Upper lobe of right lung (tissue), 1 donor: ENCODE results near the gene SLFNL1. TPM values are rescaled to one million over a fixed set of nuclear protein-coding genes. Genes with fewer than 3 reads are reported as not detected.

Experiments
- ATAC-seq: fragments of 200-7000 bp; cut with Tn5 transposase; one replicate; pipeline ENCODE4 v1.9.1; 2020; ENCODE audit warnings: mild to moderate bottlenecking, moderate library complexity
- DNase-seq: peaks from one replicate; pipeline ENCODE4 v3.0.0-alpha.2; 2020
- H3K27ac ChIP-seq: fragments of 200-600 bp; one replicate; pipeline ENCODE4 v1.8.0; 2022
- H3K27me3 ChIP-seq: fragments of 200-600 bp; one replicate; pipeline ENCODE4 v1.8.0; 2022; ENCODE audit warnings: mild to moderate bottlenecking
- H3K36me3 ChIP-seq: fragments of 200-600 bp; one replicate; pipeline ENCODE4 v1.8.0; 2022
- H3K4me1 ChIP-seq: fragments of 200-600 bp; one replicate; pipeline ENCODE4 v1.8.0; 2022
- H3K4me3 ChIP-seq: fragments of 200-600 bp; one replicate; pipeline ENCODE4 v1.8.0; 2022; ENCODE audit warnings: mild to moderate bottlenecking
- H3K9me3 ChIP-seq: fragments of 200-600 bp; one replicate; pipeline ENCODE4 v1.8.0; 2022
- intact Hi-C: fragments of 100-400 bp; cut with DNase I; formaldehyde crosslinking; loops from one replicate; pipeline ENCODE4 v1.11.0; 2022
- total RNA-seq: library from RNA; stranded (reverse); fragmentation: NEBNext Ultra II Directional; extraction: Animal tissue kit (Norgen Biotek cat#: 25700); gene quantifications from one replicate; pipeline ENCODE4 v1.2.1, GENCODE V29; 2021
- TF ChIP-seq, protein P1 (sequence below): fragments of 200-600 bp; IDR thresholded peaks from one replicate; pipeline ENCODE4 v1.8.0; 2022; ENCODE audit warnings: antibody characterized with exemption
- donor health status: DM: no; HTN: yes; CAD: no; lungs with severe emphysema.

Gene SLFNL1
- total RNA-seq, 1 donor from 2014 or later, result 2.8 TPM

DNA sequence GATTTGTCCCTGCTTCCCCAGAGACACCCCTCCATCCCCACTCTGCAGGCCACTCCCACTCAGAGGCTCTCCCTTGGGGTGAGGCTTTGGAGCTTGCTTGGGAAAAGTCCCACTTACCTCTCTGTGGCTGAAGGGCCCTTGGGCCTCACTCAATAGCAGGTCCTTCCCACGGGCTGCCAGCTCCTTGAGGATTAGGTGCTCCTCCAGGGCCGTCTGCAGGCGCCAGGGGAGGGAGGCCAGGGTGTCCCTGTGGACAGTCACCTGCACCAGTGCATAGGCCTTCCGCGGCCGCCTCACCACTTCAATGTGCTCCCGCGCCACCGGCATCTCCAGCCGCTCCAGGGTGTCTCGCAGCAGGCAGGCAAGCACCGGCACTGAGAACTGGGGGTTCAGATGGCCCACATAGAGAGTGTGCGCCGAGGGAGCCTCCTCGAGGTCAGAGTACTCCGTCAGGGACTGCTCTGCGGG, 1.4 kb downstream of the SLFNL1 start:
- Histone ChIP-seq H3K36me3 (no peaks in the 10 kb centered on the region), H3K27ac (peak overlapping the region; percentile 47), H3K4me1 (peaks cover 10% of the 10 kb centered on the region), H3K27me3 (no peaks in the 10 kb centered on the region), H3K4me3 (peak overlapping the region; percentile 8), H3K9me3 (no peaks in the 10 kb centered on the region)
- peak; percentile 91 for DNase-seq
- TF ChIP-seq, protein P1, sequence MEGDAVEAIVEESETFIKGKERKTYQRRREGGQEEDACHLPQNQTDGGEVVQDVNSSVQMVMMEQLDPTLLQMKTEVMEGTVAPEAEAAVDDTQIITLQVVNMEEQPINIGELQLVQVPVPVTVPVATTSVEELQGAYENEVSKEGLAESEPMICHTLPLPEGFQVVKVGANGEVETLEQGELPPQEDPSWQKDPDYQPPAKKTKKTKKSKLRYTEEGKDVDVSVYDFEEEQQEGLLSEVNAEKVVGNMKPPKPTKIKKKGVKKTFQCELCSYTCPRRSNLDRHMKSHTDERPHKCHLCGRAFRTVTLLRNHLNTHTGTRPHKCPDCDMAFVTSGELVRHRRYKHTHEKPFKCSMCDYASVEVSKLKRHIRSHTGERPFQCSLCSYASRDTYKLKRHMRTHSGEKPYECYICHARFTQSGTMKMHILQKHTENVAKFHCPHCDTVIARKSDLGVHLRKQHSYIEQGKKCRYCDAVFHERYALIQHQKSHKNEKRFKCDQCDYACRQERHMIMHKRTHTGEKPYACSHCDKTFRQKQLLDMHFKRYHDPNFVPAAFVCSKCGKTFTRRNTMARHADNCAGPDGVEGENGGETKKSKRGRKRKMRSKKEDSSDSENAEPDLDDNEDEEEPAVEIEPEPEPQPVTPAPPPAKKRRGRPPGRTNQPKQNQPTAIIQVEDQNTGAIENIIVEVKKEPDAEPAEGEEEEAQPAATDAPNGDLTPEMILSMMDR, result no peak
- peak; percentile 87 for ATAC-seq
- intact Hi-C loops, result no loop called here

DNA sequence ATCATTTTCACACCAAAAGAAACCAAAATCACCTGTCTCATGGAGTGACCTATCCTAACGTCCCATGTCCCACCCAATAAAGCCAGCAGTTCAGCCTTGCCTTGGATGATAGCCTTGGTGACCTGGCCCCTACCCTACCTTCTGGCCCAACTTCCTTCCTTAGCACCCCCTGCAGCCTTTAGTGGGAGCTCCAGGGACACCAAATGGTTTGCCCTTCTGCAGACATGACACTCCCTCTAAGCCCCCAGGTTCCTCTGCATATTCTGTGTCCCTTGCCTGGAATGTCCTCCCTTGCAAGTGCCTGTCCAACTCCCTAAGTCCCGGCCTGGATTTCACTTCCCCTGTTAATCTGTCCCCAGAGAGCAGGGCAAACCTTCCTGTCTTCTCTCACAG, 2.2 kb downstream of the SLFNL1 start:
- ATAC-seq, result no peak
- no peaks in the 10 kb centered on the region for H3K9me3 ChIP-seq
- no peak overlapping the region for H3K4me3 ChIP-seq
- TF ChIP-seq, protein P1, result no peak
- no peaks in the 10 kb centered on the region for H3K36me3 ChIP-seq
- H3K27ac ChIP-seq, result no peak overlapping the region
- H3K27me3 ChIP-seq, result no peaks in the 10 kb centered on the region
- intact Hi-C loops, result no loop called here
- H3K4me1 ChIP-seq, result peaks cover 13% of the 10 kb centered on the region
- no peak for DNase-seq

DNA sequence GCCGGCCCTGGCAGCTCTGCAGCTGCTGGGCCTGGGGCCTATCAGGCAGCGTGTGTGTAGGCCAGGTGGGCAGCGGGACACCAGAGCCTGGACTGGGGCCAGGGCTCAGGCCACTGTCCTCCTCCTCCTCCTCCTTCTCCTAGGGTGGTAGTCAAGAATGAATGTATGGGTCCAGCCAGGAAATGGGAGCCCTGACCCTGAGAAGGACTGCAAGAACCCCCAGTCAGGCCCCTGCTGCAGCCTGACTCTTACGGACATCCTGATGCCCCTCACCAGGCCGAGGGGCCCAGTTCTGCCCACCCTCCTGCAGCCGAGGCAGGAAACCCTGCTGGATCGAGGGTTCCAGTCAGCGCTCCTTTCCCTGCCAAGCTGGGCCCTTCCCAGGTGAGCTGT, 3.5 kb downstream of the SLFNL1 start:
- intact Hi-C loops, result no loop called here
- DNase-seq, result no peak

DNA sequence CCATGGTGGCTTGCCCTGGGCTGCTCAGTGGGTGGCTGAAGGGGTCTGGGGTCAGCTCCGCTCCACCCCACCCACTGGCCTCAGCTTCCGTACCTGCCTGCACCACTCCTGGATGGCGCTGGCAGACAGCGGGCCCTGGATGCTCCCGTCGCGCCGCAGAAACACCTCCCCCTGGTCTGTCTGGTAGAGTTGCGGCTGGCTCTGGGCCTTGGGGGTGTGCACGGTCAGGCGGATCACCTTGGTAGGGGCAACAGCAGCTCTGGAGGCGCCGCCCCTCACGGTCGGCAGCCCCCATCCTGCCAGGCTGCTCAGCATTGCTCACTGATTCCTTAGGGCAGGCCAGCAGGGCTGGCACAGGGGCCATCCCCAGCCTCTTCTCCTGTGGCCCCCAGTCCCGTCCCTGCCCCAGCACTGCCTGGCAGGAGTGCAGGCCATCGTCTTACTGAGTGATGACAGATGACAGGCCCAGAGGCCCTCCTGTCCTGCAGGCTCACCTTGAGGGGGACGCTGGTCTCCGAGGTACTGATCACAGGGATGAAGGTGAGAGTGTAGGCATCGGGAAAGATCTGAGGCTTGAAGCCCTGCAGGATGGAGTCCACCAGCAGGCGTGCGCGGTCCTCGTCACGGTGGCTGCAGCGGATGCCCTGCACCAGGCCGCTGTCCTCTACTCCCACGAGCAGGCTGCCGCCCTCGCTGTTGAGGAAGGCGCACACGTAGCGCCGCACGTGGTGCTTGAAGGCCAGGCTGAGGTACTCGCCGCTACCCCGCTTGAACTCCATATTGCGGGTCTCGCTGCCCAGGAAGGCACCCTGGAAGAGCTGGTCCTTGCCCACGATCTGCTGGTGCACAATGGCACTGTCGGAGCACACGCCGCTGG, 4.1 kb downstream of the SLFNL1 start:
- DNase-seq, result no peak

More for the DNA sequence above, 3.5 kb downstream of the SLFNL1 start:
- Histone ChIP-seq H3K27ac (no peak overlapping the region), H3K36me3 (peaks cover under 1% of the 10 kb centered on the region), H3K4me1 (peaks cover 24% of the 10 kb centered on the region), H3K4me3 (no peak overlapping the region), H3K27me3 (no peaks in the 10 kb centered on the region), H3K9me3 (no peaks in the 10 kb centered on the region)
- ATAC-seq, result no peak
- TF ChIP-seq, protein P1, result no peak

DNA sequence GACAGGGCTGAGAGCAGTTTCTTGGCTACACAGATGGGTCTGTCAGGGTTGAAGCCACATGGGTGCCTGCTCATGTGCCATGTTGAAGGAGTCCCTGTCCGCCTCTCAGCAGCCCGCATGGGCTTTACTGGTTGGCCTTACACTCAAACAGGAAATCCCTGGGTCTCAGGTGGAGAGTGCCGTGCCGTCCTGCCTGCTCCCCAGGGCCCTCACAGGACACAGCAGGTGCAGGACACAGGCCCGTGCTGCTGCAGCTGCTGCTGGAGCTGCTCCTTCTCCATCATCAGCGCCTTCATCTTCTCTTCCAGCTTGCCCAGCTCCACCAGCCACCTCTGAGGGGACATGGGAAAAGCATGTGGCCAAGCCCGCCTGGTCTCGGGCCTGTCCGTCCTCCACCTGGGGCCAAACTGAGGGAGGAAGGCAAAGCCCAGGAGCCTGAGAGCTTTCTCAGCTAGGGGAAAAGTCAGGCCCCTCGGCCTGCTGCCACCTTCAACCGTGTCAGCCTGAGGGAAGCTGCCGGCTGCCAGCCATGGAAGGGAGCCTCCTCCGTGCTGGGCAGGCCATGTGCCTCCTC, 5.5 kb downstream of the SLFNL1 start:
- DNase-seq (no peak), ATAC-seq (no peak)
- peaks cover 21% of the 10 kb centered on the region for H3K36me3 ChIP-seq
- H3K9me3 ChIP-seq, result no peaks in the 10 kb centered on the region
- H3K27me3 ChIP-seq, result no peaks in the 10 kb centered on the region
- no peak overlapping the region for H3K27ac ChIP-seq
- TF ChIP-seq, protein P1, result no peak
- peaks cover 18% of the 10 kb centered on the region for H3K4me1 ChIP-seq
- no peak overlapping the region for H3K4me3 ChIP-seq
- intact Hi-C loops, result no loop called here

More for the DNA sequence above, 4.1 kb downstream of the SLFNL1 start:
- Histone ChIP-seq H3K4me3 (no peak overlapping the region), H3K4me1 (peaks cover 24% of the 10 kb centered on the region), H3K27ac (no peak overlapping the region), H3K27me3 (no peaks in the 10 kb centered on the region), H3K9me3 (no peaks in the 10 kb centered on the region), H3K36me3 (peaks cover 7% of the 10 kb centered on the region)
- TF ChIP-seq, protein P1, result no peak
- no peak for ATAC-seq
- intact Hi-C loops, result no loop called here
